HG03103 (cell line): ENCODE measurements around the gene DPCD.

Experiments
- ATAC-seq: cut with Tn5 transposase; IDR thresholded peaks from one replicate; pipeline ENCODE4 v1.9.1; 2021; ENCODE audit warnings: low read depth; ENCODE audit not compliant: unreplicated experiment

DPCD gene

DNA sequence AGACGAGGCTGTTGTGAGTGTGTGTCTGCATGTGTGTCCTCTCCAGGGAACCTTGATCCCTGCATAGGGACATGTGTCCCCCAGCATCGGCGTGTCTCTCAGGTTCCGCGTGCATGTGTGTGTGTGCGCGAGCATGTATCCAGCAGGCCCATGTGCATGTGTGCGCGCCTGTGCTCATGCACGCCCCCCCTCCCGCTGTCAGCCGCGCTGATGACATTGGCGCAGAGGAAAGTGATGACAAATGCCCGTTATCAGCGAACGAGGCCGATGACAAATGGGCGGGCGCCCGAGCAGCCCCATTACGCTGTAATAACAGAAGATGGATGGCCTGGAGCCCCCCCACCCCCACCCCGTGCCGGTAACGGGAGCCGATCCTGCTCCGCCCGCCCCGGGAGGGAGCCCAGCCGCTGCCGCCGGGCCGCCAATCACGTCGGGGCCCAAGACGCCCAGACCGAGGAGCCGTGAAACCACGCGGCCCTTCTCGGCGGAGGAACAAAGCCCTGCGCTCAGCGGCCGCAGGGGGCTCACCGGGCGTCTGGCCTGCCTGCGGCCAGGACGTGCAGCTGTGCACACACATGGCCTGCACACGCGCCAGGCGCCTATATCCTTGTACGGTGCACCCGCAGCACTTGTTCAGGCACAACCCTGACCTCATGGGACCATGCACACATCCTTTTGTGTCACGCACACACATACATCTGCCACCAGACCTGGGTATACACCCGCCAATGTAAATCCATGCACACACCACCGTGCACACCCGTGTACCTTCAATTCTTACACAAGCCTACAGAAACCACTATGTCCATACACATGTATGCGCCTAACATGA is 21.6 kb upstream of the DPCD start:
- ATAC-seq: no peak

DNA sequence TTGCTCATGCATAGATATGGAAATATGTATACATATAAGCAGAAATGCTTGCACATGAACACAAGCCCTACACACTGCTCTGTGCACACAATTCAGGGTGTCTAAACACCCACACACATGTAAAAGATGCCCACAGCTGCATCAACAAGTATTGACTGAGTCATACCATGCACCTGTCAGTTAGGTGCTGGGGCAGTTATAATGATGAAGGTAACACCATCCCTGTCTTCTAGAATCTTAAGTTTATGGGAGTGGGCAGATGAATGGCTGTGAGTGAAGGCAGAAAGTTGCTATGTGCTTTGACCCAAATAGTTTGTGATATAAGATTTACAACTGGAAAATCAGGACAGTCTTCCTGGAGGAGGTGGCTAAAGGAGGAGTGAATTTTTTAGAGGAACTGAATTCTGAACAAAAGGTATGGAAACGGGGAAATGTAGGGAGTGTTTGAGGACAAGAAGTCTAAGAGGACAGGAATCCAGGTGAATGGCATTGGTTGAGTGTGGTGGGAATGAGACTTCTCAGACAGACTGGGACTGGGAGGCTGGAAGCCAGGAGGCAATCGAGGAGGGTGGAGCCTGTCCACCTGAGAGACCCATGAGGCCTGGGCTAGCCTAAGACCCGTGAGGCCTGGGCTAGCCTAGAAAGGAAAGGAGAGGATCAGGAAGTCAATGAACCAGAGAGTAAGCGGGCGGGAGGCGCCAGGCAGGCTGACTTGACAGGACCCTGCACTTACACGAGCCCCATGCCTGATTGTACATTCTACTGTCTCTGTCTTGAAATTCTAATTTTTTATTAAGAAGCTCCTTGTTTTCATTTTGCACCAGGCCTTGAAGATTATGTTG is 20.7 kb upstream of the DPCD start:
- no peak for ATAC-seq

DNA sequence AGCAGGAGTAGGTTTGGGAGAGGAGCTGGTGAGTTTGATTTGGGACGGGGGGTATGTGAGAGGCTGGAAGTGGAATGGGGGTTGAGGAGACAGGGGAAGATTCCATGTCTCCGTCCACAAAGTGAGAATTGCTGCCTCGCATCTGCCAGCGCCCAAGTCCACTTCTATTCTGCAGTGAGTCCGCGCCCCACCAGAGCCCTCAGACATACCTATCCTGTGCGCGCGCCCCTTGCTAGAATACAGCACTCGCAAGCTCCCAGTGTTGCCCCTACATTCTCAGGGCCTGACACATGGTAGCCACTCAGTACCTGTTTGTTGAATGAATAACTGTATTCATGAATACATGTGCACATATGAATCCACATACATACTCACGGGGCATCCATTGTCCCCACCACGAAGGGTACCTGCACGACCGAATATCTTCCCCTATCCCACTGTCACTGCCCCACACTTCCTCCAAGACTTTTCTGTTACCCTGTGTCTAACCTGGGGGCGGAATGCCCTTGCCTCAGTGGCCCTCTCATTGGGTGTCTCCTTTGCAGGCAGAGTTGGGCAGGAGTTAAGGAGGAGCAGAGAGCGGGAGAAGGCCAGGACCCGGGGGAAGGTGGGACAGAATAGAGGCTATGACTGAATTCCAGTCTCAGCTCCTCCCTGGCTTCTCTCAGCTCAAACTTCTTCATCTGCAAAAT is 19.9 kb upstream of the DPCD start:
- ATAC-seq: no peak

DNA sequence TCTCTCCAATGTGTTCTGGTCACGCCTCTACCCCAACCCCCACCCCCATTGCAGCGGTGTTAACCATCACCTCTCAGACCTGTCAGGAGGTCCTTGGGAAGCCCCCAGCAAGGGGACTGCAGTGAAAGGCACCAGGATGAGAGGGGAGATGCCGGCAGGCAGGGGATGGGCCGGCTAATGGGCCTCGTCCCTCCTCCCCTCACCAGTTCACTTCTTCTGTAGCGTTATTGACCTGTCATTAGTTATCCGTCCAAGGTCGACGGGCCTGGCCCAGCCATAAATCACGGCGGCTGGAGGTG is 18.8 kb upstream of the DPCD start:
- no peak for ATAC-seq

DNA sequence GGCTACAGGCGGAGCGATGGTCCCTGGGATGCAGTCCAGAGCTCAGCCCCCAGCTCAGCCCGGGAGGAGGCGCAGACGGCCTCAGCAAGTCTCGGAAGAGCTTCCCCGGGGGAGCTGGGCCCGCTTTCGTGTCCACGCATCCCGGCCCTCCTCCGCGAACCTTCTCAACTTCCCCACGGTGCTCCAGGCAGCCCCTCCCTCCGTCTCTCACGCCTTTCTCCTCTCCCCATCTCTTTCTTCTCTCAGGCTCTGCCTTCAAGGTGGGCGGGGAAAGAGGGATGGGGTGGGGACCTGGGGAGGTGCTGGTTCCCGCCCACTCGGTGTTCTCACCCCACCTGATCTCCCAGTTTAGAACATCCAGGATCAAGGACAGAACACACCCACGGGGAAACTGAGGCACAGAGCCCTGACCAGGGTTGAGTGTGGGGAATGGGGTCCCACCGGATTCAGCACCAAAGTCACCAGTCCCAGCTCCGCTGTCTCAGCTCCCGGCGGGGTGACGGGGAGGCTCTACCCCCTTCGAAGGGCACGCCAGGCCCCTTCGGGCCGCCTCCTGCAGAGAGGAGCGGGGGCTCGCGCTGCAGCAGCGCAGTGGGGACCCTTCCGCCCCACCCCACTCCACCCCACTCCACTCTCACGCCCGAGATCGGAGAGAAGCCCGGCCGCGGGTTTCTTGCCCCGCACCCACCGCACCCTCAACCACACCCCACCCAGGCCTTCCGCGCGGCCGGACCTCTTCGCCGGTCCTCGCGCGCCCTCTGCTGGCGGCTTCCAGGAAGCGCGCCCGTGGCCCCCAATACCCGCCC is 18.3 kb upstream of the DPCD start:
- peak; percentile 56 for ATAC-seq

- peak; percentile 15 for ATAC-seq
These were observed 17.5 kb upstream of the DPCD start for GRCh38 chr10:101570428-101571270.

- no peak for ATAC-seq
These were observed 16.7 kb upstream of the DPCD start for GRCh38 chr10:101571271-101571925.

DNA sequence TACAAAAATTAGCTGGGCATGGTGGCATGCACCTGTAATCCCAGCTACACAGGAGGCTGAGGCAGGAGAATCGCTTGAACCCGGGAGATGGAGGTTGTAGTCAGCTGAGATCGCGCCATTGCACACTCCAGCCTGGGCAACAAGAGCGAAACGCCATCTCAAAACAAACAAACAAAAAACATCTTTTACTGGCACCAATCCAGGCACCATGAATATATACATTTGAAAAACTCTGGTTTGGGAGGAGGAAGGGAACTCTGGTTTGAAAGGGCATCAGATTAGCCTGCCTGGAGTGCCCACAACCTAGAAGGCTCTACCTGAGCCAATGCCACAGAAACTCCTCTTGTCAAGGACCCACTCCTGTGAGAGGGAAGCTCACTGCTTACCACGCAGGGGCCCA is 16.0 kb upstream of the DPCD start:
- ATAC-seq: no peak

DNA sequence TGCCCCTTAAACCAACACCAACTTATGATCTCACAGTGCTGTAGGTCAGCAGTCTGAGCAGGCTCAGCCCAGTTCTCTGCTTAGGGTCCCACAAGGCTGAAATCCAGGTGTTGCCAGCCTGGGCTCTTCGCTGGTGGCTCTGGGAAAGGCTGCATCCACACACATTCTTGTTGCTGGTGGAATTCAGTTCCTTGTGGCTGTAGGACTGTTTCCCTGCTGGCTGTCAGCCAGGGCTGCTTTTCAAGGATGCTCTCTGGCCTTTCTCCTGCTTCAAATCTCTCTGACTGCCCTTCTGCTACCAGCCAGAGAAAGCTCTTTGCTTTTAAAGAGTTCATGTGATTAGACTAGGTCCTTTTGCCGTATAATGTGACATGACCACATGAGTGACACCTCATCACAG is 15.3 kb upstream of the DPCD start:
- no peak for ATAC-seq

- ATAC-seq: no peak
These were observed 14.0 kb upstream of the DPCD start for GRCh38 chr10:101573885-101574753.

DNA sequence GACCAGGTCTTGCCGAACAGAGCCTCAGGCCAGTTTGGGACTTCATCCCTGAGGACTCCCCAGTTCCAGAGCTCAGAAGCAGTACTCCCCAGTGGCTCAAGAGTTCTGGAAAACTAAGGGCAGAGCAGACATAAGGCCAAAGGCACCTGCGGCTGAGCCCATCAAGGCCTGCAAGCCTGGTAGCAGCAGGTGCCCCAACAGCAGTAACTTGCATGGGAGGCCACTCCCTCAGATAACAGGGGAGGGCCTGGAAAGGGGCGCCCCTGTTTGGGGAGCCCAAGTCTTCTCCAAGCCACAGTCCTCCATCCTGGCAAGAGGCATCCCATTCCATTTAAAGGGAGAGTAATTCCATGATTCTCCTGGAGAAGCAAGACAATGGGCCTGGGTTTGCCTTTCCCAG is 13.0 kb upstream of the DPCD start:
- no peak for ATAC-seq

DNA sequence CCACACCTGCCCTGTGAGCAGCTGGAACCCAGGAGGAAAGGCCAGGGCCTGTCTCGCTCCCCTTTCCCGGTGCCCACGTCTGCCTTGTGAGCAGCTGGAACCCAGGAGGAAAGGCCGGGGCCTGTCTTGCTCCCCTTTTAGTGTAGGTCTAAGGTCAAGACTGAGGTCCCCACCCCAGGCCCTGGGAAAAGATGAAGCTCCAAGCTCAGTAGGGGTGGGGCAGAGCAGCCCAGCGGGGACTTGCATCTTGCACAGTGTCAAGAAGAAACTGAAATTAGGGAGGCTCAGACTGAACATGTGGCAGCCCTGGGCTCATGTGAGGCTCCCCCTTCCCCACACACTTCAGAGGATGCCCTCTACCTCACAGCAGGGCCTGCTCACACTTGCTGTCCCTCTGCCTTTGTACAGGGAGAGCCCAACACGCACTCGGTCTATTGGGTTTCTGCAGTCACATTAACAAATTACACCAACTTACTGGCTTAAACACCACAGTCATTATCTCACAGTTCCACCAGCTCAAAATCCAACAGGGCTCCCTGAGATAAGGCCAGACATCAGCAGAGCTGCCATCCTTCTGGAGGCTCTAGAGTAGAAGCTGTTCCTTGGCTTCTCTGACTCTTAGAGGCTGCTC is 12.4 kb upstream of the DPCD start:
- ATAC-seq: no peak

GRCh38 chr10:101576211-101576863 is 11.8 kb upstream of the DPCD start:
- no peak for ATAC-seq

DNA sequence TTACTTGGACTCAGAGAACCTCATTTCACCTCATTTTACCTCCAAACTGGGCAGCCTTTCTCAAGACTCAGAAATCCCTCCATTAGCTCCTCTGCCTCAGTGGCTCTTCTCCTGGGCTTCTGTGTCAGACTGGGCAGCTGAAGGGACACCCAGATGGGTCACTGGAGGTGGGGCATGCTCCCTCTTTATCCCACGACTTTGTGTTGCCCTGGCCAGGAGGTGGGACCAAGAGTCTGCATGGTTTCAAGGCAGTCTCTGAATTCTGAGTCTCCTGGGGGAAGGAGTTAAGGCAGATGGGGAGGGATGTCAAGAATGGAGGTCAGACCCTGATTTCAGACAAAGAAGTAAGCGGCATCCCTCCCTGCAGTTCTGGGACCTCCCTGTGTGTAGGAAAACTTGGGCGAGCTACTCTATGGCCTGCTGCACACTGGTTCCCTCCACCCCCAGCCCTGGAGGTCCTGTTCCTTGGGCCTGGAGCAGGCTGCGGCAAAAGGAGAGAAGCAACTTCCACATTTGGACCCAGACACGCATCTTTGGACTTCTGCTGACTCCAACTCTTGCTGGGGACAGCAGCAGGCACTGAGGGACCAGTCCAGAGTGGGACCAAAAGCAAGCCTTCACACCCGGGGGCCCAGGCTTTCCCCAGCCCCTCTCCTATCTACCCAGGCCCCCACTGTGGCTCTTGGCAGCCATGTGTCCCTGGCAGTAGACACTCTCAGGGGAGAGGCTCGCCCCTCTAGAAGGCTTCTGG is 10.8 kb upstream of the DPCD start:
- no peak for ATAC-seq

DNA sequence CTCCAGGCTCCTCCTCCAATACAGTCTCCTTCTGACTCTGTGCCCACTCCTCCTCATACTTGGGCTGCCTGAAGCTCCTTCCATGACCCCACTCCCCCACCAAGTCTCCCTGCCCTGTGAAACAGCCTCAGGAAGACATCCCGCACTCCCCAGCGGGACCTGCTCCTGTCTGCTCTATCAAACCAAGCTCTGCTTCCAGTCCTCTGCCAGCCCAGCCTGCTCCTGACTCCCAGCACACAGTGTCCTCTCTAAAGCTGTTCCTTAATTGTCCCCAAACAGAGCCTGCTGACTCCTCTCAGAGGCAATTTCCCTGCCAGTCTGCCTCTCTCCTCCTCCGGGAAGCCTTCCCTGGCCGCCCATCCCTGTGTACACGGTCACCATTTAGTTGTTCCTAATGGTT is 9.9 kb upstream of the DPCD start:
- no peak for ATAC-seq

- no peak for ATAC-seq
These were observed 9.2 kb upstream of the DPCD start for GRCh38 chr10:101578803-101579515.
